ENCODE data around the gene HTR3A. TPM values are rescaled to one million over a fixed set of nuclear protein-coding genes. Genes with fewer than 3 reads are reported as not detected.

HTR3A gene
- total and polyA plus RNA-seq, 12 donors = 0.03 to 1.1 (median 0.14) TPM; not detected in 6

GRCh38 chr11:113986351-113987140, 11.6 kb downstream of the HTR3A start:
- 78 to 83% (median 81%) methylated on average over 12 to 18 of the region's 18 CpGs for WGBS, 4 donors
- Histone ChIP-seq H3K4me3 (no peak overlapping the region), H3K27ac (no peak overlapping the region), H3K9me3 (replicated peaks in 1 of 3) (no peaks in the 10 kb centered on the region), H3K27me3 (peaks cover 7% of the 10 kb centered on the region), H3K4me1 (replicated peaks in 1 of 2) (no peaks in the 10 kb centered on the region), H3K36me3 (replicated peaks in 1 of 2) (no peaks in the 10 kb centered on the region)
- DNase-seq = no peak
- intact Hi-C loops (cut with DNase I) = no loop called here
- TF ChIP-seq CTCF (IDR thresholded peaks at IDR 0.05) (no peak), POLR2A (IDR thresholded peaks at IDR 0.05) (no peak)

- WGBS, 4 donors = 58 to 100% (median 68%) methylated on average over 3 to 15 of the region's 15 CpGs
- peaks cover 7% of the 10 kb centered on the region for H3K27me3 ChIP-seq
Observed at GRCh38 chr11:113989381-113989780, 14.5 kb downstream of the HTR3A start.

GRCh38 chr11:113989916-113990315, 15.0 kb downstream of the HTR3A start:
- H3K27me3 ChIP-seq = peaks cover 7% of the 10 kb centered on the region
- intact Hi-C loops (cut with DNase I) = no loop called here

More at GRCh38 chr11:113989381-113989780, 14.5 kb downstream of the HTR3A start:
- DNase-seq = no peak
- H3K36me3 ChIP-seq (replicated peaks in 1 of 2) = no peaks in the 10 kb centered on the region
- H3K27ac ChIP-seq = no peak overlapping the region
- TF ChIP-seq CTCF (IDR thresholded peaks at IDR 0.05) (no peak), POLR2A (IDR thresholded peaks at IDR 0.05) (no peak)
- no peaks in the 10 kb centered on the region for H3K4me1 ChIP-seq (replicated peaks in 1 of 2)
- intact Hi-C loops (cut with DNase I) = no loop called here
- no peak overlapping the region for H3K4me3 ChIP-seq
- H3K9me3 ChIP-seq (replicated peaks in 1 of 3) = no peaks in the 10 kb centered on the region

GRCh38 chr11:113991170-113991569, 16.3 kb downstream of the HTR3A start:
- TF ChIP-seq CTCF (IDR thresholded peaks at IDR 0.05) (no peak), POLR2A (IDR thresholded peaks at IDR 0.05) (no peak)
- H3K9me3 ChIP-seq (replicated peaks in 1 of 3) = no peaks in the 10 kb centered on the region
- no peak overlapping the region for H3K27ac ChIP-seq
- peak in 6 of 7 donors; percentile 22 to 44 (median 32) for DNase-seq
- no peak overlapping the region for H3K4me3 ChIP-seq
- 7 to 16% (median 10%) methylated on average over 4 of the region's 4 CpGs for WGBS, 4 donors
- intact Hi-C loops (cut with DNase I) = no loop called here
- H3K36me3 ChIP-seq (replicated peaks in 1 of 2) = no peaks in the 10 kb centered on the region
- H3K4me1 ChIP-seq (replicated peaks in 1 of 2) = no peaks in the 10 kb centered on the region
- peaks cover 5% of the 10 kb centered on the region for H3K27me3 ChIP-seq

More at GRCh38 chr11:113989916-113990315, 15.0 kb downstream of the HTR3A start:
- H3K4me1 ChIP-seq (replicated peaks in 1 of 2) = no peaks in the 10 kb centered on the region
- WGBS, 4 donors = 38 to 60% (median 46%) methylated on average over 2 of the region's 2 CpGs
- no peak for DNase-seq
- TF ChIP-seq POLR2A (IDR thresholded peaks at IDR 0.05) (no peak), CTCF (IDR thresholded peaks at IDR 0.05) (no peak)
- no peaks in the 10 kb centered on the region for H3K9me3 ChIP-seq (replicated peaks in 1 of 3)
- no peak overlapping the region for H3K4me3 ChIP-seq
- no peaks in the 10 kb centered on the region for H3K36me3 ChIP-seq (replicated peaks in 1 of 2)
- no peak overlapping the region for H3K27ac ChIP-seq

All from adrenal gland (tissue), 12 donors.